SK-N-MC (cell line): Measurements from ENCODE around the gene PRDM16.

Experiments
- EZH2 ChIP-seq: fragments of 200-600 bp; sonication (generic); IDR thresholded peaks from one replicate; pipeline ENCODE4 v1.6.1; 2017; ENCODE audit warnings: antibody characterized with exemption
- POLR2AphosphoS5 ChIP-seq: IDR thresholded peaks from 2 replicates; pipeline ENCODE4 v1.6.1; 2012; ENCODE audit warnings: mild to moderate bottlenecking, low read depth, low read length, borderline replicate concordance

GRCh38 chr1:3026581-3027391, 42.2 kb upstream of the PRDM16 start:
- no peak for TF ChIP-seq EZH2
- no peak for TF ChIP-seq POLR2AphosphoS5
